Erythroblast (primary cell): ENCODE results near the gene ZMYM5.
A peak's percentile ranks its signal among the peaks of the same experiment; 100 is the strongest.
"Not testable (repeated sequence)": the region's sequence is repeated elsewhere in the genome, so short reads cannot be mapped to it uniquely, and the experiment has no call there.

Source experiments
- DNase-seq, 2 experiments: peaks; one replicate each; lab custom pipeline; 2025; lab: John Stamatoyannopoulos, UW
- GATA1 ChIP-seq: IDR thresholded peaks from 2 replicates; pipeline ENCODE4 v1.6.1; 2011; ENCODE audit warnings: low read depth, mild to moderate bottlenecking, control low read depth, low read length, moderate library complexity
- POLR2A ChIP-seq: IDR thresholded peaks from 2 replicates; pipeline ENCODE4 v1.6.1; 2011; ENCODE audit warnings: mild to moderate bottlenecking, low read length

The ZMYM5 gene

DNA sequence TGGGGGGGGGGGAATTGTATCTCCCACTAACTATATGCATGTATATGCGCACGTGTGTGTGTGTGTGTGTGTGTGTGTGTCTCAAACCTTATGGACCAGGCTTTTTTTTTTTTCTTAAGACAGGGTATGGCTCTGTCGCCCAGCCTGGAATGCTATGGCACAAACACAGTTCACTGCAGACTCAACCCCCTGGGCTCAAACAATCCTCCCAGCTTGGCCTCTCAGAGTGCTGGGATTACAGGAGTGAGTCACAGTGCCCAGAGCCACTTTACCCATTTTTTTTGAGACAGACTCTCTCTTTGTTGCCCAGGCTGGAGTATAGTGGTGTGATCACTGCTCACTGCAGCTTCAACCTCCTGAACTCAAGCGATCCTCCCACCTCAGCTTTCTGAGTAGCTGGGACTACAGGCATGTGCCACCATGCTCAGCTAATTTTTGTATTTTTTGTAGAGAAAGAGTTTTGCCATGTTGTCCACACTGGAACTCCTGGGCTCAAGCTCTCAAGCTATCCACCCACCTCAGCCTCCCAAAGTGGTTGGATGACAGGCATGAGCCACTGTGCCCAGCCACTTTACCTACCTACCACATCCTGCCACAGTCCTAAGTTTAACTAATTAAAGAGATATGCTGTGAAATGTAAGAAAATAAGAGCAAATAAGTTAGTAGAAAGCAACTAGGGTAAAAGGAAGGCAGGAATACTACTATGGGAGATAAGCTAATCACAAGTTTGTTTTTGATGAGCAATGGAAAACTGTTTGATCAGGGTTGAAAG, 2.4 kb downstream of the ZMYM5 start:
- no peak for TF ChIP-seq POLR2A
- no peak for TF ChIP-seq GATA1

DNA sequence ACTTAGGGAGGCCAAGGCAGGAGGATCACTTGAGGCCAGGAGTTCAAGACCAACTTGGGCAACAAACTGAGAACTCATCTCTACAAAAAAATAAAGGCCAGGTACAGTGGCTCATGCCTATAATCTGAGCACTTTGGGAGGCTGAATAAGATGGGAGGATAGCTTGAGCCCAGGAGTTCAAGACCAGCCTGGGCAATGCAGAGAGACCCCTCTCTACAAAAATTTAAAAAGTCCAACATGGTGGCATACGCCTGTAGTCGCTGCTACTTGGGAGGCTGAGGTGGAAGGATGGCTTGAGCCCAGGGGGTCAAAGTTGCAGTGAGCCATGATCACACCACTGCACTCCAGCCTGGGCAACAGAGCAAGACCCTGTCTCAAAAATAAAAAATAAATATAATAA, 5.8 kb downstream of the ZMYM5 start:
- not testable (repeated sequence) for DNase-seq

More for the DNA sequence above, 2.4 kb downstream of the ZMYM5 start:
- no peak for DNase-seq

DNA sequence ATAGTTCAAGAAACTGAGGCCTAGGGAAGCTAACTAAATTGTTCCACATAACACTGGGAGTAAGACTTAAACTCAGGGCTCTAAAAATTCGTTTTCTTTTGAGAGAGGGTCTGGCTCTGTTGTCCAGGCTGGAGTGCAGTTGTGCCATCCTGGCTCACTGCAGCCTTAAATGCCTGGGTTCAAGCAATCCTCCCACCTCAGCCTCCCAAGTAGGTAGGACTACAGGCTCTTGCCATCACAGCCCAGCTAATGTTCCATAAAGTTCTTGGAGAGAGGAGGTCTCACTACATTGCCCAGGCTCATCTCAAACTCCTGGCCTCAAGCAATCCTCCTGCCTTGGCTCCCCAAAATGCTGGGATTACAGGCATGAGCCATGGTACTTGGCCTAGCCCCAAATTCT, 10.7 kb downstream of the ZMYM5 start:
- DNase-seq = no peak
- TF ChIP-seq GATA1 (no peak), POLR2A (no peak)

DNA sequence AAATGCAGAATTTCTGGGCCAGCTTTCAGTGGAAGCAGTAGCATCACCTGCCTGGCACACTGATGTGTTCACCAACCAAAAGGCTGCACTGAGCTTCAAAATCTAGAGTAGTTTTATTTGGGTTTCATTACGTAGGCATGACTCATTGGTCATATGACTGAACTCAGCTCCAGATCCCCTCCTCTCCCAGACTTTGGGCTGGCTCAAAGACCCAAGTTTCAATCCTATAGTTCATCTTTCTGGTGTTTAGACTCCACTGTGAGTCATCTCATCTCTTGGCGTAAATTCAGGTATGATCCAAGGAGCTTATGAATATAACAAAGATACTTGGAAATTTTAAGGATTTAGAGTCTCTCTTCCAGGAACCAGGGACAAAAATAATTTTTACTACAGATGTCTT, 17.7 kb downstream of the ZMYM5 start:
- DNase-seq = peak; percentile 41 to 84
- no peak for TF ChIP-seq GATA1

DNA sequence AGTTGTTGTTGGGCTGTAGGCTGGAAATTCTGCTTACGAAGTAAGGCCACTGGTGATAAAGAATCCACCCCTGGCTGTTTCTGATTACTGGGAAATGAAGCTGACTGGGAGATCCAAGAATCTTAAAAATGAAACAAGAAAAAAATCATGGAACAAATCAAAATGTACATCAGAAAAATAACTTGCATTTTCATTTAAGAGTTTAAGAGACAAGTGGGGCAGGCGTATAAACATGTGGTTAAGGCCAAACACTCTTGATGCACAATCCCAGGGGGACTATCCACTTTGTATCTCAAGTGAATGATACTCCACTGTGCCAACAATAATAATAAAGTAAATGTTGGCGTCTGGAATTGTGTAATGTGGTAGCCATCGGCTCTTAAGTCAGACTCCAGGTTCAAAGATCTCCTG, 24.6 kb downstream of the ZMYM5 start:
- DNase-seq = peak; percentile 6 to 27
- no peak for TF ChIP-seq POLR2A
- TF ChIP-seq GATA1 = no peak

DNA sequence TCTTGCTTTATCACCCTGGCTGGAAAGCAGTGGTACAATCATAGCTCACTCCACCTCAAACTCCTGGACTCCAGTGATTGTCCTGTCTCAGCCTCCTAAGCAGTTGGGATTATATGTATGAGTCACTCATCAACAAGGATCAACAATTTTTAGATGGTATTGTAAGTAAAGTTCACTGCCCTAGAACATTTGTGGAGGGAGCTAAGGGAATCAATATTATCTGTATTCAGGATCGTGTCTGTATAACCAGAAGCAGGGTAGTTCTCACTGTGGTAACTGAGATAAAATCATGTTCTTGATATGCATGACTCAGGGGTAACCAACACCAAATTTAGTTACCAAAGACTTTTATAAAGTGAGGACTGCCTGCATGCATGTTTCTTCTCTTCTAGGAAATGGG, 27.0 kb downstream of the ZMYM5 start:
- peak; percentile 23 to 29 for DNase-seq

DNA sequence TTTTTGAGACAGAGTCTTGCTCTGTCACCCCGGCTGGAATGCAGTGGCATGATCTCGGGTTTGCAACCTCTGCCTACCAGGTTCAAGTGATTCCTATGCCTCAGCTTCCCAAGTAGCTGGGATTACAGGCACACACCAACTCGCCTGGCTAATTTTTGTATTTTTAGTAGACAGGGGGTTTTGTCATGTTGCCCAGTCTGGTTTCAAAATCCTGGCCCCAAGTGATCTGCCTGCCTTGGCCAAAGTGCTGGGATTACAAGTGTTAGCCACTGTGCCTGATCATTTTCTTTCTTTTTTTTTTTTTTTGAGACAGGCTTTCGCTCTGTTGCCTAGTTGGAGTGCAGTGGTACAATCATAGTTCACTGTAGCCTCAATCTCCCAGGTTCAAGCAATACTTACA, 28.7 kb downstream of the ZMYM5 start:
- TF ChIP-seq GATA1 = no peak
- no peak for TF ChIP-seq POLR2A
- DNase-seq = no peak

More for the DNA sequence above, 27.0 kb downstream of the ZMYM5 start:
- TF ChIP-seq POLR2A = no peak
- TF ChIP-seq GATA1 = no peak

DNA sequence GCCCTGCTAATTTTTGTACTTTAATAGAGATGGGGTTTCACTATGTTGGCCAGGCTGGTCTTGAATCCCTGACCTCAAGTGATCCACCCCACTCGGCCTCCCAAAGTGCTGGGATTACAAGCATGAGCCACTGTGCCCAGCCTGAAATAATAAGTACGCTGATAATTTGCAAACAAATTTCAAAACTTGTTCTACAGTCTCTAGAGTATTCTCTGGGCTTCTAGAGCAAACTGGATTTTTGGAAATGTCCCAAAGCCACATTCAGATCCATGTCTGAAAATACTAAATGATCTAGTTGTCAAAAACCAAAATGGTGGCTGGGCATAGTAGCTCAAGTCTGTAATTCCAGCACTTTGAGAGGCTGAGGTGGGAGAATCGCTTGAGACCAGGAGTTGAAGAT, 40.8 kb downstream of the ZMYM5 start:
- no peak for DNase-seq
- no peak for TF ChIP-seq GATA1
- TF ChIP-seq POLR2A = no peak

DNA sequence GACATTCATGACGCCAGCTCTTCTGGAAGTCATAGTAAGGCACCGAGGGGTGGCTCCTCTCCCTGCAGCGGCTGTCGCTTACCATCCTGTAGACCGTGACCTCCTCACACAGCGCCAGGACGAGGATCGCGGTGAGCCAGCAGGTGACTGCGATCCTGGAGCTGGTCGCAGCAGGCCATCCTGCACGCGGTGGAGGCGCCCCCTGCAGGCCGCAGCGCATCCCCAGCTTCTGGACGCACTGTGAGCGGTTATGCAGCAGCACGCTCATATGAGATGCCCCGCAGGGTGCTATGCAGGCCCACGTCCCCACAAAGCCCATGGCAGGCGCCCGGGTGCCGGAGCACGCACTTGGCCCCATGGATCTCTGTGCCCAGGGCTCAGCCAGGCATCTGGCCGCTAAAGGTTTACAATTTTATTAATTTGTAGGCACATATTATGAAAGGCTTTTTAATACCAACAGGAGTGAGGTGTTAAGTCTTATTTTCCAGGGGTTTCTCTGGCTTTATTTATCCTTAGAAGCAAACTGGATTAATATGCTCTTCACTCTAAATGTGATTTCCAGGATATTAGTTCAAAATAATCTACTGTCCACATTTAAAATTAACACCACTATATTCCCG, 45.1 kb downstream of the ZMYM5 start:
- DNase-seq = peak; percentile 73 to 80
- TF ChIP-seq POLR2A = no peak
- TF ChIP-seq GATA1 = no peak

DNA sequence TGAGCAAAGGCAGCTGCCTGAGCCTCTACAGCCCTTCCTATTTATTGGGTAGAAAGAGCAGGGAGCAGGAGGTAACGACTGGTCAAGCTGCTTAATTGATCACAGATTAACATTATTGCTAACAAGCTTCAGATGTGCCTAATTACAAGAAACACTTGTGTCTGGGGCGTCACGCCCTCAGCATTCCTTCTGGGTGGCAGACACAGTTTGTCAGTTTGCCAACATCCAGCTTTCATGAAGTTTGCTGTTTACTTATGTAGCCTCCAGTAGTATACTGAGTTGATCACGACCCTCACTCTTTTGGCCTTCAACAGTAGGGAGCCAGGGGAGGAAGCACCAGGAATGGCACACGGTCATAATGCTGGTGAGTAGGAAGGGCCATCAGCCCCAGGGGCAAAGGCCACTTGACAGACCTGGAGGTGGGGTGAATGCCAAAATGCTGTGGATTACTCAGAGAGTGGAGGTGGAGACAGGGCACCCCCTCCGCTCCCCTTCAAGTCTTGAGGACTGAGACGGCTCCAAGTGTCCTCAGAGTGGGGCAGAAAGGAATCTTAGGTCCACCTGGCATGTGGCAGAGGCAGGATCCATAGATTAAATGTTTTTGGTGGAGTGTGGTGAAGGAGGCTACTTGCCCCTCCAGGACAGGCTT, 45.8 kb downstream of the ZMYM5 start:
- DNase-seq = no peak
- TF ChIP-seq GATA1 = no peak

DNA sequence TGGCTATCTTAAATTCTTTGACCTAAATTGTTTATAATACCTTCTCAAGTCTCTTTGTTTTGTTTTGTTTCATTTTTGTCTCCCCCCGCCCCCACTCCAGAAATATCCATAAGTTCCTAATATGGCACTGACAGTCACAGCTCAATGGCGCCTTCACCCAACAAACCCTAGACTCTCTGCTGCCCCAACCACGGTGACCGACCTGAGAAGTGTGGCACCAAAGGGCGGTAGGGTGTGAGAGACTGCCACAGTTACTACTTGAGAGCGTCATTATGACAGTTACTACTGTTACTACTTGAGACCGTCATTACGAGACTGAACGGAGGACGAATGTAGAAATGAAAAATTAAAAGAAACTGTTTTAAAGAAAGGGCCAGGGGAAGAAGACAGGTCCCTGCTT, 46.3 kb downstream of the ZMYM5 start:
- TF ChIP-seq POLR2A (no peak), GATA1 (no peak)
- DNase-seq = no peak

DNA sequence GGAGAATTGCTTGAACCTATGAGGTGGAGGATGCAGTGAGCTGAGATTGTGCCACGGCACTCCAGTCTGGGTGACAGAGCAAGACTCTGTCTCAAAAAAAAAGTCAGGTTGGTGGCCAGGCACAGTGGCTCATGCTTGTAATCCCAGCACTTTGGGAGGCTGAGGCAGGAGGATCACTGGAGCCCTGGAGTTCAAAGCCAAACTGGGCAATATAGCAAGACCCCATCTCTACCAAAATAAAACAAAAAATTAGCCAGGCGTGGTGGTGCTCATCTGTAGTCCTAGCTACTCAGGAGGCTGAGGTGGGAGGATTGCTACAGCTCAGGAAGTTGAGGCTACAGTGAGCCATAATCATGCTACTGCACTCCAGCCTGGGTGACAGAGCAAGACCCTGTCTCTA, 47.6 kb downstream of the ZMYM5 start:
- not testable (repeated sequence) for DNase-seq

DNA sequence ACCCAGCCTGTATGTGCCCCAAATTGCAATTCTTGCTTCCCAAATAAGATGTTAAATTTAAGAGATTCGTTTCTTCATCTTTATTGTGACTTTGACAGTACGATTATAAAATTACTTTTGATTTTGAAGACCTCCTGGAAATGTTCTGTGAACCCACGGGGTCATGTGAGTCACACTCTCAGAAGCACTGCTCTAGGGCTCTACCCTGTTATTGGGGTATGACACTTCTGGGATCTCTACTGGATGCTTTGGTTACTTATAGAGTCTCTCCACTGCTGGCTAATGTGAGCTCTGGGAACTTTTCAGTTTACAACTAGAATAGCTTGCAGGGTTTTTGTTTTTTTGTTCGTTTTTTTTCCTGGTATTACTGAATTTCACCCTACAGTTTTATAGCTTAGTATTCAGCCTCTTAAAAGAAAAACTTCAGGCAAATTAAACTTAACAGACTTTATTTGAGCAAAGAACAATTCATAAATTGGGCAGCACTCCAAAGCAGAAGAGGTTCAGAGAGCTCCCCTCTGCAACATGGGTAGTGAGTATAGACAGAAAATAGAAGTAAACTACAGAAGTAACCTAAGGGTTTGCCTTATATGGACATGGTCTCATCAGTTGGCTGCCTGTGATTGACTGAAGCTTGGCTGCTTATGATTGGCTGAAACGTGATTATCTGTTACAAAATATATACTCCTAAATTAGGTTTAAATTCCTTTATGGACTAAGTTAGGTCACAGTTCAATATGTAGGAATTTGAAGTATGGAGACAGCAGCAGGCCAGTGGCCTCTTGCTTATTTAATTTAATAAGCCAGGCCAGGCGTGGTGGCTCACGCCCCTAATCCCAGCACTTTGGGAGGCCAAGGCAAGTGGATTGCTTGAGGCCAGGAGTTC, 52.2 kb downstream of the ZMYM5 start:
- no peak for TF ChIP-seq POLR2A
- no peak for TF ChIP-seq GATA1
- DNase-seq = no peak

DNA sequence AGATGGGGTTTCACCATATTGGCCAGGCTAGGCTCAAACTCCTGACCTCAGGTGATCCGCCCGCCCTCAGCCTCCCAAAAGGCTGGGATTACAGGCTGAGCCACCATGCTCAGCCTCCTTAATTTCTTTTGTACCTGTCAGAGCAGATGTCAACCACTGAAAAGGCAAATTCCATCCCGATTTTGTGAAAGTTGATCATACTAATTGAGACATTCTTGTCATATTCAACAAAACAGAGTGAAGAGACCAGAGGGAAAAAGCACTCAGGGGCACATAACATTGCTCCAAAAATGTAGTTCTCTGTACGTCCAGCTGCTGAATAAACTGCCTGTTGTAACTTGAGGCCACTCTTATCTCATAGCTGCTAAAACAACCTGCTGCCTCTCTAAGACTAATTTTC, 53.3 kb downstream of the ZMYM5 start:
- no peak for DNase-seq
- TF ChIP-seq POLR2A (no peak), GATA1 (no peak)

DNA sequence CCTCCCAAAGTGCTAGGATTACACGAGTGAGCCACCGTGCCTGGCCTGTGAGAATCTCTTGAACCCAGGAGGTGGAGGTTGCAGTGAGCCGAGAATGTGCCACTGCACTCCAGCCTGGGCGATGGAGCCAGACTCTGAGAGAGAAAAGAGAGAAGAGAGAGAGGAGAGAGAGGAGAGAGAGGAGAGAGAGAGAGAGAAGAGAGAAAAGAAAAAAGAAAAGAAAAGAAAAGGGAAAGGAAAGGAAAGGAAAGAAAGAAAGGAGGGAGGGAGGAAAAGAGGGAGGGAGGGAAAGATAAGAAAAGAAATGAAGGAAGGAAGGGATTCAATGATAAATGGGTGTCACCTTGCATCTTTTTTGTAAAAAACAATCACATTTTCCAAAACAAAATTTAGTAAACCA, 57.7 kb downstream of the ZMYM5 start:
- no peak for TF ChIP-seq GATA1
- TF ChIP-seq POLR2A = no peak
- no peak for DNase-seq
